ENCODE measurements around the gene ASB5. TPM values are rescaled to one million over a fixed set of nuclear protein-coding genes. Genes with fewer than 3 reads are reported as not detected.

Gene ASB5
- total and polyA plus RNA-seq, 9 of the 15 experiments (the other 6 are each of a cell fraction or from before 2014, with no cell fraction given) = not detected

- no TSS peak for BruUV-seq (replicated peaks)
- Histone ChIP-seq H3K4me2 (ENCODE audit: insufficient read depth, low read length) (no peak overlapping the region), H3K36me3 (ENCODE audit: control insufficient read depth, insufficient read depth, low read length) (no peaks in the 10 kb centered on the region), H3K27me3 (ENCODE audit: control insufficient read depth in 2 of 2, insufficient read depth in 2 of 2, low read length in 2 of 2) (no peaks in the 10 kb centered on the region), H4K20me1 (replicated peaks; ENCODE audit: control insufficient read depth, insufficient read depth, low read length) (no peaks in the 10 kb centered on the region), H3K27ac (ENCODE audit: extremely low read depth, low read depth, low read length) (no peak overlapping the region), H3K4me3 (no peak overlapping the region), H2AFZ (ENCODE audit: low read depth, low read length) (peak overlapping the region; percentile 10; the same call in 1 of the 2 replicates), H3K4me1 (replicated peaks in 1 of 2; ENCODE audit: control insufficient read depth in 2 of 2, insufficient read depth in 2 of 2, low read length in 2 of 2) (no peaks in the 10 kb centered on the region), H3K79me2 (ENCODE audit: control insufficient read depth, insufficient read depth, low read length) (no peaks in the 10 kb centered on the region), H3K9me1 (ENCODE audit: control insufficient read depth, insufficient read depth, low read length) (no peaks in the 10 kb centered on the region), H3K9me3 (replicated peaks; ENCODE audit: control insufficient read depth, insufficient read depth, low read depth, low read length) (no peaks in the 10 kb centered on the region), H3K9ac (ENCODE audit: insufficient read depth in 1 of 2, low read depth in 2 of 2, low read length in 2 of 2) (no peak overlapping the region)
- intact Hi-C loops (cut with micrococcal nuclease) = no loop called here
- CTCF ChIA-PET (ENCODE audit: low intra/inter-chr PET ratio) = no interaction called here
- no peak; the same call in none of the 3 replicates for ATAC-seq
- peak; percentile 11 for FAIRE-seq
- POLR2A ChIA-PET = no interaction called here
- in situ Hi-C loops (cut with MboI) = no loop called here
- no peak for DNase-seq (ENCODE audit: extremely low read depth in 1 of 4, low spot score in 3 of 4)
- 25% methylated on average over 5 of the region's 5 CpGs for WGBS (ENCODE audit: insufficient coverage, low coverage, missing lambda C conversion rate)
- TF ChIP-seq ZNF408 (CRISPR knock-in tag; IDR thresholded peaks at IDR 0.05; ENCODE audit: low read depth) (no peak), EP300 (IDR thresholded peaks at IDR 0.05; ENCODE audit: low read length) (no peak), SNIP1 (IDR thresholded peaks at IDR 0.05; ENCODE audit: low read depth) (no peak), PPARD (CRISPR knock-in tag; IDR thresholded peaks at IDR 0.05) (no peak), CBX8 (IDR thresholded peaks at IDR 0.05; ENCODE audit: borderline replicate concordance, extremely low read depth, low read depth, low read length, poor library complexity, severe bottlenecking) (no peak), ZBTB1 (CRISPR knock-in tag; IDR thresholded peaks at IDR 0.05; ENCODE audit: borderline replicate concordance, low read depth) (no peak), BCLAF1 (IDR thresholded peaks at IDR 0.05; ENCODE audit: borderline replicate concordance in 1 of 2, control insufficient read depth in 1 of 2, low read depth in 2 of 2, low read length in 1 of 2) (no peak), FOXO4 (CRISPR knock-in tag; IDR thresholded peaks at IDR 0.05) (no peak), MCM3 (IDR thresholded peaks at IDR 0.05) (no peak), KAT8 (IDR thresholded peaks at IDR 0.05; ENCODE audit: low read depth) (no peak), RNF219 (CRISPR knock-in tag; IDR thresholded peaks at IDR 0.05) (no peak), DACH1 (IDR thresholded peaks at IDR 0.05; ENCODE audit: partially characterized antibody) (no peak), GTF3C2 (IDR thresholded peaks at IDR 0.05; ENCODE audit: borderline replicate concordance, extremely low read depth, insufficient read length) (no peak)
These were observed 1.6 kb upstream of the ASB5 start for GRCh38 chr4:176270669-176271068.
